Ascending aorta (tissue), 2 donors: ENCODE measurements around the gene DOCK9. TPM values are rescaled to one million over a fixed set of nuclear protein-coding genes. Genes with fewer than 3 reads are reported as not detected.

Experiments used
- DNase-seq, 2 donors: peaks; one replicate each; pipeline ENCODE4 v3.0.0-alpha.2; 2019; ENCODE audit warnings: low spot score in 2 of 2
- H3K27ac ChIP-seq, 2 donors: fragments of 200-600 bp; sonication (generic); one replicate each; pipeline ENCODE4 v1.5.1; 2016 to 2017; ENCODE audit warnings: mild to moderate bottlenecking in 1 of 2
- H3K27me3 ChIP-seq: fragments of 200-600 bp; sonication (generic); one replicate; pipeline ENCODE4 v1.5.1; 2017
- H3K36me3 ChIP-seq, 2 donors: fragments of 200-600 bp; sonication (generic); one replicate each; pipeline ENCODE4 v1.5.1; 2016
- H3K4me1 ChIP-seq, 2 donors: fragments of 200-600 bp; sonication (generic); one replicate each; pipeline ENCODE4 v1.5.1; 2016 to 2017; ENCODE audit warnings: mild to moderate bottlenecking in 1 of 2
- H3K4me3 ChIP-seq, 2 donors: fragments of 200-600 bp; sonication (generic); one replicate each; pipeline ENCODE4 v1.5.1; 2016 to 2017; ENCODE audit warnings: mild to moderate bottlenecking in 1 of 2
- H3K9me3 ChIP-seq, 2 donors: fragments of 200-600 bp; sonication (generic); one replicate each; pipeline ENCODE4 v1.5.1; 2016
- intact Hi-C: fragments of 100-400 bp; cut with DNase I; formaldehyde crosslinking; loops from one replicate; pipeline ENCODE4 v1.15.1; 2023
- total RNA-seq: library from RNA; depleted of rRNA; stranded (reverse); fragments of >200 nt; gene quantifications from one replicate; pipeline ENCODE4 v1.1.0, GENCODE V29; 2016
- TF ChIP-seq, protein P1 (sequence below), 3 experiments: fragments of 200-600 bp in 2 of 3; fragments of 450-650 bp in 1 of 3; sonication (generic) in 2 of 3; IDR thresholded peaks; one replicate each; pipeline ENCODE4 v1.5.1; 2016 to 2019; ENCODE audit warnings: antibody characterized with exemption in 3 of 3, mild to moderate bottlenecking in 1 of 3, moderate library complexity in 1 of 3

The DOCK9 gene
- total RNA-seq, 1 donor from 2014 or later = 88.2 TPM

DNA sequence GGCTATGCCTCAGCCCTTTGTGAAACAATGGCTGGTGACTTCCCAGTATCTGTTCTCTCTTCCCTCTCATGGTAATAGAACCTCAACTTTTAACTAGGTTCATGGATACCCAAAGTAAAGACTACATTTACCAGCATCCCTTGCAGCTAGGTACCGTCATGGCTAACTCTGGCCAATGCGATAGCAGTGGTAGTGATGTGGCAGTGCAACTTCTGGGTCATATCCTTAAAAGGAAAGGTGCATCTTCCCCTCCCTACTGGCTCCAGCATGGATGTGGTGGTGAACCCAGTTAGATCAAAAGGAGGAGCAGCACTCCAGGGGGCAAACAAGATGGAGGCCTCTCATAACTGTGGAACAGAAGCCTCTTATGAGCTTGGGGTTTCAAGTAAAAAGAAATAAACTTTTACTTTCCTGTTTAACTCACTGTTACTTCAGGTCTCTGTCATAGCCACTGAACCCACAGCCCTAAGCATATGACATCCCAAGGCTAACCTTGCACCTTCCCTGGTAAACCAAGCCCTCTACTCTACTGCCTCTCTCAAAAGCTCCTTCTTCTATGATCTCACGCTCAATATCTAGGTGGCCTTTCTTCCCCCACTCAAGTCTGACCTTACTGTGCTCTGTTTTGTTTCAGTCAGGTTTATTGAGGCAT, 104.4 kb downstream of the DOCK9 start:
- Histone ChIP-seq H3K4me3 (no peak overlapping the region), H3K4me1 (no peaks in the 10 kb centered on the region), H3K27me3 (no peaks in the 10 kb centered on the region), H3K9me3 (no peaks in the 10 kb centered on the region), H3K27ac (no peak overlapping the region), H3K36me3 (peaks cover 8 to 41% of the 10 kb centered on the region in 2 donors)
- DNase-seq = no peak
- TF ChIP-seq, protein P1, sequence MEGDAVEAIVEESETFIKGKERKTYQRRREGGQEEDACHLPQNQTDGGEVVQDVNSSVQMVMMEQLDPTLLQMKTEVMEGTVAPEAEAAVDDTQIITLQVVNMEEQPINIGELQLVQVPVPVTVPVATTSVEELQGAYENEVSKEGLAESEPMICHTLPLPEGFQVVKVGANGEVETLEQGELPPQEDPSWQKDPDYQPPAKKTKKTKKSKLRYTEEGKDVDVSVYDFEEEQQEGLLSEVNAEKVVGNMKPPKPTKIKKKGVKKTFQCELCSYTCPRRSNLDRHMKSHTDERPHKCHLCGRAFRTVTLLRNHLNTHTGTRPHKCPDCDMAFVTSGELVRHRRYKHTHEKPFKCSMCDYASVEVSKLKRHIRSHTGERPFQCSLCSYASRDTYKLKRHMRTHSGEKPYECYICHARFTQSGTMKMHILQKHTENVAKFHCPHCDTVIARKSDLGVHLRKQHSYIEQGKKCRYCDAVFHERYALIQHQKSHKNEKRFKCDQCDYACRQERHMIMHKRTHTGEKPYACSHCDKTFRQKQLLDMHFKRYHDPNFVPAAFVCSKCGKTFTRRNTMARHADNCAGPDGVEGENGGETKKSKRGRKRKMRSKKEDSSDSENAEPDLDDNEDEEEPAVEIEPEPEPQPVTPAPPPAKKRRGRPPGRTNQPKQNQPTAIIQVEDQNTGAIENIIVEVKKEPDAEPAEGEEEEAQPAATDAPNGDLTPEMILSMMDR (IDR thresholded peaks at IDR 0.05) = no peak
- intact Hi-C loops = no loop called here

DNA sequence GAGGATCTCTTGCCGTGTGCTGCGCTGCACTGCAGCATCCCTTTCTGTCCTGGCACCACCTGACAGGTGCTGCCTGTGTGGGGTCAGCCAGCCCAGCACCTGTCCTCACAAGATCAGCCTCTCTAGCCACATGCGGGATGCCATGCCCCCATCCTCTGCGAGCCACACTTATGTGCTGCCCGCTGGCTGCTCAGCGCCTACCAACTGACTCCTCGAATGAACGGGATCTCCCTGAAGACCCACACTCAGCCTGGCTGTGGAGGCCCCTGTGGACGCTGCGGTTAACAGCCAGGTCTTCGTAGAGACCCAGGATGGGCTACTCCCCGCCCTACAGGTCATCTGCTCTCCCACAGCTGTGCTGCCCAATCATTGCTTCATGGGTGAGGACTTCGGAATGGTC, 106.1 kb downstream of the DOCK9 start:
- Histone ChIP-seq H3K4me1 (no peaks in the 10 kb centered on the region), H3K27ac (no peak overlapping the region), H3K9me3 (no peaks in the 10 kb centered on the region), H3K4me3 (no peak overlapping the region), H3K27me3 (no peaks in the 10 kb centered on the region), H3K36me3 (peaks cover 15 to 59% of the 10 kb centered on the region in 2 donors)
- intact Hi-C loops = no loop called here
- DNase-seq = no peak
- TF ChIP-seq, protein P1 (IDR thresholded peaks at IDR 0.05) = no peak

DNA sequence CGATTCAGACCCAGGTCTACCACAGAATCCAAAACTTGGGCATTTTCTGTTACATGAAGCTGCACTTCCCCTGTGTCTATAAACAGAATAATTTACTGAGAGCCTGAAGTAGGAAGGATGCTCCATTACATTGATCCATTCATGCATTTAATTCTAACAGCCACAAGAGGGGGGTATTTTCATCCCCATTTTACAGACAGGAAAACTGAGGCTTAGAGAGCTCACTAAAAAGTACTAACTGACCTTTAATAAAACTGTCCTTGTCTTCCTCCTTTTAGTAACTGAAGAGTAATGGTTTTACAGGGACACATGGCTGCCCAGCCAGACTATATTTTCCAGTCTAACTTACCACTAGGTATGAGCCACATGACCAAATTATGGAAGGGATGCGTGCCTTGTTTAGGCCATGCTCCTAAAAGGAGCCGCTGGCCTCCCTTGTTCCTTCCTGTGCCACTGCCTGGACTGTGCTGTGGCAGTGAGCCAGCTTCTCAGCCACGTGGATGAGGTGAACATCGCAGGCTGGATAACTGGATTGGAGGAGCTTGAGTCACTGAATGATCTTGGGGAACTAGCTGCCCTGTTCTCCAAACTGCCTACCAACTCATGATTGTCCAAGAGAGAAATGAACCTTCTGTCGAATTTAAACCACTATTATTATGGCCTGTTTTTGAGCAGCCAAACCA, 108.3 kb downstream of the DOCK9 start:
- Histone ChIP-seq H3K4me1 (no peaks in the 10 kb centered on the region), H3K4me3 (no peak overlapping the region), H3K36me3 (peaks cover 30 to 61% of the 10 kb centered on the region in 2 donors), H3K27ac (no peak overlapping the region), H3K9me3 (no peaks in the 10 kb centered on the region), H3K27me3 (no peaks in the 10 kb centered on the region)
- intact Hi-C loops = no loop called here
- TF ChIP-seq, protein P1 (IDR thresholded peaks at IDR 0.05) = no peak
- no peak for DNase-seq

DNA sequence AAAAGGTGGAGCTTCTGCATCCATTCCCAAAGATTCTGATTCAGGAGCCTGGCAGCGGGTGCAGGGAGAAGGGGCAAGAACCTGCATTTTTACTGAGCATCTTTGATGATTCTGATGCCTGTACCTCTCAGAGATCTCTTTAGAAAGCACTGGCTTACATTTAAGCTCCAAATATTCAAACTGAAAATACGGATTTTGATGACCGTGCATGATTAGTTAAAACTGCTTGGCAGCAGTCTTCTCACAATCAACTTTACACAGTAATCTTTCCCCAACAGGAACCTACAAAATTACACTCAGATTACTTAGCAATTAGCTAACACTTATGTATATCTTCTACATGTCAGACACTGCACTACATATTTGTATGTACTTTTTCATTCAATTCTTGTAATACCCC, 108.9 kb downstream of the DOCK9 start:
- Histone ChIP-seq H3K9me3 (no peaks in the 10 kb centered on the region), H3K36me3 (peaks cover 29 to 55% of the 10 kb centered on the region in 2 donors), H3K4me3 (no peak overlapping the region), H3K4me1 (no peaks in the 10 kb centered on the region), H3K27me3 (no peaks in the 10 kb centered on the region), H3K27ac (no peak overlapping the region)
- no peak for DNase-seq
- TF ChIP-seq, protein P1 (IDR thresholded peaks at IDR 0.05) = no peak
- intact Hi-C loops = no loop called here

DNA sequence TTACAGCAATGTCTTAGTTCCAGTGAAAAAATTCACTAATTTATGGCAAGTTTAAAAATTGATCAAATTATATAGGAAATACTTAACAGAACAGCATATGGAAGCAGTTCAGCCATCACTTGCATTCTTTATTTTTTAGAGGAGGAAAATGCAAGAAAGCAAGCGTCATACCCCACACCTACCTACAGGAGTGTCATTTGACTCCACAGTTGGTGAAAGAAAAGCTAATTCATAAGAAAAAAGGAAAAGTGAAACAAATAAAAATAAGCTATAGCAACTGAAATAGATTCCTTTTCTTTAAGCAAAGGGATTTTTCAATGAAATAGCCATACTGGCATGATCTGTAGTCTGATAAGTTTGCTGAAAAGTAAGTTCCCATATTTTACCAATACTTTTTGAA, 111.0 kb downstream of the DOCK9 start:
- TF ChIP-seq, protein P1 (IDR thresholded peaks at IDR 0.05) = no peak
- Histone ChIP-seq H3K9me3 (no peaks in the 10 kb centered on the region), H3K36me3 (peaks cover 32 to 52% of the 10 kb centered on the region in 2 donors), H3K27ac (no peak overlapping the region), H3K4me1 (no peaks in the 10 kb centered on the region), H3K4me3 (no peak overlapping the region), H3K27me3 (no peaks in the 10 kb centered on the region)
- intact Hi-C loops = no loop called here
- no peak for DNase-seq
